Measurements from ENCODE around the gene PTGES3L. TPM values are rescaled to one million over a fixed set of nuclear protein-coding genes. Genes with fewer than 3 reads are reported as not detected.

PTGES3L gene
- total RNA-seq, 1 experiment from 2014 or later: 0.74 TPM

GRCh38 chr17:43025766-43026537, 46.1 kb upstream of the PTGES3L start:
- ChIA-PET POLR2A (no interaction called here), CTCF (no interaction called here)
- DNase-seq (ENCODE audit: low read depth, low spot score) (no peak), ATAC-seq (no peak)
- Histone ChIP-seq H3K27ac (ENCODE audit: low read length) (no peak overlapping the region), H3K36me3 (ENCODE audit: control insufficient read depth, insufficient read depth, low read length) (no peaks in the 10 kb centered on the region; the same call in 1 of the 2 replicates), H3K4me3 (ENCODE audit: low read depth in 2 of 2, low read length in 2 of 2) (peak overlapping the region in 1 of 2 experiments; percentile 20; a peak in 1 of 4 replicates), H3K9me3 (ENCODE audit: control insufficient read depth, insufficient read depth, low read depth, low read length) (no peaks in the 10 kb centered on the region), H3K27me3 (ENCODE audit: control insufficient read depth, insufficient read depth, low read length) (no peaks in the 10 kb centered on the region), H3K4me1 (ENCODE audit: control insufficient read depth, insufficient read depth, low read length) (no peaks in the 10 kb centered on the region)
- intact Hi-C loops (cut with micrococcal nuclease; ENCODE audit: unreplicated experiment) (no loop called here), in situ Hi-C loops (cut with HindIII; ENCODE audit: low pct_unique_long_range_greater_than_20kb, low sequenced_read_pairs) (no loop called here)
- TF ChIP-seq SIN3A (IDR thresholded peaks at IDR 0.05; ENCODE audit: borderline replicate concordance, insufficient read depth, low read depth, low read length) (no peak), CTCF (IDR thresholded peaks at IDR 0.05) (no peak), POLR2AphosphoS5 (IDR thresholded peaks at IDR 0.05; ENCODE audit: low read depth, low read length) (no peak), TCF7L2 (IDR thresholded peaks at IDR 0.05; ENCODE audit: low read depth, low read length) (no peak), REST (IDR thresholded peaks at IDR 0.05; ENCODE audit: insufficient read depth in 1 of 2, low read depth in 2 of 2, low read length in 1 of 2) (no peak)
- no TSS peak for BruUV-seq (replicated peaks)

GRCh38 chr17:43025290-43025657, 45.4 kb upstream of the PTGES3L start:
- CTCF ChIA-PET: no interaction called here
- in situ Hi-C loops (cut with HindIII; ENCODE audit: low pct_unique_long_range_greater_than_20kb, low sequenced_read_pairs) (no loop called here), intact Hi-C loops (cut with micrococcal nuclease; ENCODE audit: unreplicated experiment) (no loop called here)
- H3K27ac ChIP-seq (ENCODE audit: low read length): no peak overlapping the region
- H3K4me1 ChIP-seq (ENCODE audit: control insufficient read depth, insufficient read depth, low read length): peaks cover 2% of the 10 kb centered on the region
- ATAC-seq (no peak), DNase-seq (ENCODE audit: low read depth, low spot score) (no peak)
- H3K4me3 ChIP-seq (ENCODE audit: low read depth in 2 of 2, low read length in 2 of 2): peak overlapping the region in 1 of 2 experiments; percentile 20; a peak in 1 of 4 replicates
- POLR2A ChIA-PET: no interaction called here
- no TSS peak for BruUV-seq (replicated peaks)
- no peaks in the 10 kb centered on the region for H3K9me3 ChIP-seq (ENCODE audit: control insufficient read depth, insufficient read depth, low read depth, low read length)
- no peaks in the 10 kb centered on the region for H3K27me3 ChIP-seq (ENCODE audit: control insufficient read depth, insufficient read depth, low read length)
- no peaks in the 10 kb centered on the region; the same call in 1 of the 2 replicates for H3K36me3 ChIP-seq (ENCODE audit: control insufficient read depth, insufficient read depth, low read length)
- no peak for TF ChIP-seq SIN3A (IDR thresholded peaks at IDR 0.05; ENCODE audit: borderline replicate concordance, insufficient read depth, low read depth, low read length)
- no peak for TF ChIP-seq REST (IDR thresholded peaks at IDR 0.05; ENCODE audit: insufficient read depth in 1 of 2, low read depth in 2 of 2, low read length in 1 of 2)
- no peak for TF ChIP-seq POLR2AphosphoS5 (IDR thresholded peaks at IDR 0.05; ENCODE audit: low read depth, low read length)
- no peak for TF ChIP-seq CTCF (IDR thresholded peaks at IDR 0.05)
- no peak for TF ChIP-seq TCF7L2 (IDR thresholded peaks at IDR 0.05; ENCODE audit: low read depth, low read length)
